ENCODE data around the gene ACTR3.

GRCh38 chr2:113846429-113846828 is 43.5 kb upstream of the ACTR3 start:
- no peak for TF ChIP-seq CTCF (IDR thresholded peaks at IDR 0.05)
- TF ChIP-seq POLR2A (IDR thresholded peaks at IDR 0.05): no peak
